GM19099 (cell line): ENCODE measurements around the gene DDX60.

Experiments used
- POLR2A ChIP-seq: IDR thresholded peaks from 3 replicates; pipeline ENCODE4 v1.6.1; 2011; ENCODE audit warnings: low read depth; ENCODE audit not compliant: insufficient read length; ENCODE audit errors: extremely low read depth

The DDX60 gene

DNA sequence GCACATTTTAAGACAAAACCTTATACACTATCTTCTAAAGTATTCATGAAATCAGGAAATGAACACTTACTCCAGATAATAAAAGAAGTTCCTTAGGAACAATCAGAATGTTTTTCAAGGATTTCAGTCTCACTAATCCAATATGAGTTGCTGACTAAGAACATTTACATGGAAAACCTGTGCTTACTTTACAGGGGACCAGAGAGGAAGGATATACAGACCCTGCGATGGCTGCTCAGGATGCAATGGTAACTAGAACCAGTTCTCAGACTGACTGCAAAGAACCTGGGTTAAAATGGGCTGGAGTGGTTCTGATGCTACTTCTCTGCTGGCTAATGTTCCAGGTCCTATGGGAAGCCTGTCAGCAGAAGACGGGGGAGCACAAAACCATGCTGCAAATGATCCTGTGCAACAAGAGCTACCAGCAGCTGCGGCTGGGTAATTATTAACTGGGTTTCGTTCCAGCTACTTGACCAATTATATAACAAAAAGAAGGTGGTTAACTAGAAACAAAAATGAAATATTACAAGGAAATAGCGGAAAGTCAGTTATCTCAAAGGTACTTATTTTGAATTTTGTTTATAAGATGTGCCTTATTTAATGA, 140.9 kb downstream of the DDX60 start:
- TF ChIP-seq POLR2A: no peak

GRCh38 chr4:168174308-168174707, 144.2 kb downstream of the DDX60 start:
- no peak for TF ChIP-seq POLR2A

DNA sequence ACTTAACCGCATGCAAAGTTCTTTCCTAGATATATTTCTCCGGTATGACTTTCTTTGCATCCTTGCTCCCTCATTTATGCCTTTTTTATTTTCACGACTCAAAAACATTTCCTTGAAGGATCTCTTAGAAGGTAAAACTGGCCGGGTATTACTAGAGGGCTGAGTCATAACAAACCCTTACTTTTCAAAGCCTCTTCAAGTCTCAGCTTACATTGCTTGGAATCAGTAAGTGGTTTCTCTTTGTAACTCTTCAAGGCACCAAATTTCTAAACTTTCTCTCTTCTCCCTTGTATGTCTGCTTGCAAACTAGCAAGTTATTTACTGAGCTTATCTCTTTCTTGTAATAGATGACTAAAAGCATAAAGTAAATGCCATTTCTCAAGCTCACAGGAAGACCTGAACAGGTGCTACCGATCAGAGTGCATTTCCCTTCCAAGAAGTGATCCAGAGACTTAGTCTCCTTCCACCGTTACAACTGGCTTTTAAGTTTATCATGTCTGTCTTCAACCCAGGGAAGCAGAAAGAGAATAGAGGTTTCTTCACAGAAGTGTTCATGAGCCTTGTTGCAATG, 150.8 kb downstream of the DDX60 start:
- TF ChIP-seq POLR2A: no peak
